DND-41 (cell line): ENCODE data around the gene LRFN4.

ENCODE experiments used
- ATAC-seq: fragments of 200-7000 bp; cut with Tn5 transposase; 3 replicates; pipeline ENCODE4 v1.9.1; 2021; ENCODE audit warnings: low read depth; ENCODE audit not compliant: insufficient read depth
- DNase-seq: peaks from one replicate; pipeline ENCODE4 v3.0.0-alpha.2; 2020
- H2AFZ ChIP-seq: 2 replicates; pipeline ENCODE4 v1.6.0; 2012; ENCODE audit warnings: low read depth, low read length
- H3K27ac ChIP-seq: 2 replicates; pipeline ENCODE4 v1.5.1; 2012; ENCODE audit warnings: low read length, inconsistent platforms
- H3K27me3 ChIP-seq: fragments of 200-600 bp; sonication (generic); 2 replicates; pipeline ENCODE4 v1.6.0; 2012; ENCODE audit warnings: low read length, mild to moderate bottlenecking, inconsistent platforms; ENCODE audit not compliant: insufficient read depth, poor library complexity
- H3K36me3 ChIP-seq: 2 replicates; pipeline ENCODE4 v1.5.1; 2012; ENCODE audit warnings: low read length, inconsistent platforms; ENCODE audit not compliant: insufficient read depth
- H3K4me1 ChIP-seq: 2 replicates; pipeline ENCODE4 v1.5.1; 2012; ENCODE audit warnings: mild to moderate bottlenecking, low read length; ENCODE audit not compliant: insufficient read depth
- H3K4me2 ChIP-seq: 2 replicates; pipeline ENCODE4 v1.6.0; 2012; ENCODE audit warnings: mild to moderate bottlenecking, moderate library complexity, low read length, inconsistent platforms; ENCODE audit not compliant: insufficient read depth
- H3K4me3 ChIP-seq, 2 experiments: fragments of 200-600 bp in 1 of 2; shearing (Covaris generic) in 1 of 2; 2 replicates each; pipeline ENCODE4 v1.5.1; 2012 to 2016; ENCODE audit warnings: inconsistent platforms in 2 of 2, low read length in 2 of 2, mild to moderate bottlenecking in 2 of 2, low read depth in 1 of 2, moderate library complexity in 1 of 2
- H3K79me2 ChIP-seq: 2 replicates; pipeline ENCODE4 v1.6.0; 2012; ENCODE audit warnings: low read length, inconsistent platforms; ENCODE audit not compliant: insufficient read depth
- H3K9ac ChIP-seq: 2 replicates; pipeline ENCODE4 v1.6.0; 2012; ENCODE audit warnings: low read depth, mild to moderate bottlenecking, inconsistent platforms, low read length, moderate library complexity
- H3K9me3 ChIP-seq: 2 replicates; pipeline ENCODE4 v1.5.1; 2012; ENCODE audit warnings: low read length, moderate library complexity, mild to moderate bottlenecking, inconsistent platforms; ENCODE audit not compliant: insufficient read depth, severe bottlenecking
- H4K20me1 ChIP-seq: 2 replicates; pipeline ENCODE4 v1.6.0; 2012; ENCODE audit warnings: low read length; ENCODE audit not compliant: insufficient read depth
- EZH2 ChIP-seq: IDR thresholded peaks from 3 replicates; pipeline ENCODE4 v1.6.1; 2012; ENCODE audit warnings: borderline replicate concordance, low read depth, mild to moderate bottlenecking, moderate library complexity, low read length, inconsistent platforms; ENCODE audit not compliant: severe bottlenecking
- TF ChIP-seq, protein P1 (sequence below): IDR thresholded peaks from 2 replicates; pipeline ENCODE4 v1.5.1; 2012; ENCODE audit warnings: borderline replicate concordance, low read length, moderate library complexity, mild to moderate bottlenecking; ENCODE audit not compliant: poor library complexity, severe bottlenecking; ENCODE audit errors: extremely low read depth

LRFN4 gene

DNA sequence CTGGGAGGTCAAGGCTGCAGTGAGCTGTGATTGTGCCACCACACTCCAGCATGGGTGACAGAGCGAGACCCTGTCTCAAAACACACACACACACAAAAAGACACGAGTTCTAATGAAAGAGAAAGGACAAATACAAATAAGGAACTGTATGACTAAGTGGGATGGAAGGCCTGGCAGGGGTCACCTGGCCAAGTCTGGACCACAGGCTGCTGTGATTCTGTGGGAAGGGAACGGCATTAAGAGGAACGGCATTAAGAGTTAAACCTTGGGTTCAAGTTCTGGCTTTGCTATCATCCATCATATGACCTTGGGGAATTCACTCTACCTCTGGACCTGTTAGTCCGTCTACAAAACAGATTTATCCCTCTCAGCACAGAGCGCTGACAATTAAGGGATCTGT lies 47.7 kb downstream of the LRFN4 start:
- no peak overlapping the region for H3K4me3 ChIP-seq
- no peaks in the 10 kb centered on the region for H3K27me3 ChIP-seq
- H3K79me2 ChIP-seq, result no peaks in the 10 kb centered on the region
- no peak overlapping the region for H2AFZ ChIP-seq
- ATAC-seq, result no peak
- no peak for DNase-seq
- H4K20me1 ChIP-seq, result no peaks in the 10 kb centered on the region
- no peaks in the 10 kb centered on the region for H3K36me3 ChIP-seq
- no peak overlapping the region for H3K4me2 ChIP-seq
- no peak for TF ChIP-seq EZH2
- TF ChIP-seq, protein P1, sequence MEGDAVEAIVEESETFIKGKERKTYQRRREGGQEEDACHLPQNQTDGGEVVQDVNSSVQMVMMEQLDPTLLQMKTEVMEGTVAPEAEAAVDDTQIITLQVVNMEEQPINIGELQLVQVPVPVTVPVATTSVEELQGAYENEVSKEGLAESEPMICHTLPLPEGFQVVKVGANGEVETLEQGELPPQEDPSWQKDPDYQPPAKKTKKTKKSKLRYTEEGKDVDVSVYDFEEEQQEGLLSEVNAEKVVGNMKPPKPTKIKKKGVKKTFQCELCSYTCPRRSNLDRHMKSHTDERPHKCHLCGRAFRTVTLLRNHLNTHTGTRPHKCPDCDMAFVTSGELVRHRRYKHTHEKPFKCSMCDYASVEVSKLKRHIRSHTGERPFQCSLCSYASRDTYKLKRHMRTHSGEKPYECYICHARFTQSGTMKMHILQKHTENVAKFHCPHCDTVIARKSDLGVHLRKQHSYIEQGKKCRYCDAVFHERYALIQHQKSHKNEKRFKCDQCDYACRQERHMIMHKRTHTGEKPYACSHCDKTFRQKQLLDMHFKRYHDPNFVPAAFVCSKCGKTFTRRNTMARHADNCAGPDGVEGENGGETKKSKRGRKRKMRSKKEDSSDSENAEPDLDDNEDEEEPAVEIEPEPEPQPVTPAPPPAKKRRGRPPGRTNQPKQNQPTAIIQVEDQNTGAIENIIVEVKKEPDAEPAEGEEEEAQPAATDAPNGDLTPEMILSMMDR, result no peak
- no peaks in the 10 kb centered on the region for H3K4me1 ChIP-seq
- no peaks in the 10 kb centered on the region for H3K9me3 ChIP-seq
- no peak overlapping the region for H3K9ac ChIP-seq
- H3K27ac ChIP-seq, result no peak overlapping the region

- no peaks in the 10 kb centered on the region for H4K20me1 ChIP-seq
- H3K27me3 ChIP-seq, result no peaks in the 10 kb centered on the region
- no peak for TF ChIP-seq EZH2
- TF ChIP-seq, protein P1, result no peak
- no peak overlapping the region for H2AFZ ChIP-seq
- H3K4me3 ChIP-seq, result no peak overlapping the region
- no peaks in the 10 kb centered on the region for H3K9me3 ChIP-seq
- no peak for DNase-seq
- no peaks in the 10 kb centered on the region for H3K4me1 ChIP-seq
- no peak overlapping the region for H3K27ac ChIP-seq
- no peak overlapping the region for H3K9ac ChIP-seq
- no peak overlapping the region for H3K4me2 ChIP-seq
- no peak for ATAC-seq
- H3K36me3 ChIP-seq, result no peaks in the 10 kb centered on the region
- no peaks in the 10 kb centered on the region for H3K79me2 ChIP-seq
Observed at GRCh38 chr11:66904981-66905521, 48.2 kb downstream of the LRFN4 start.

- DNase-seq (no peak), ATAC-seq (no peak)
- Histone ChIP-seq H3K9me3 (no peaks in the 10 kb centered on the region), H3K4me1 (no peaks in the 10 kb centered on the region), H3K27ac (no peak overlapping the region), H3K9ac (no peak overlapping the region), H2AFZ (no peak overlapping the region), H3K79me2 (no peaks in the 10 kb centered on the region), H3K36me3 (no peaks in the 10 kb centered on the region), H3K4me3 (no peak overlapping the region), H4K20me1 (0 out of 2 replicates have a peak, but pooled peaks cover under 1% of the 10 kb centered on the region), H3K27me3 (no peaks in the 10 kb centered on the region), H3K4me2 (no peak overlapping the region)
- TF ChIP-seq, protein P1, result no peak
- TF ChIP-seq EZH2, result no peak
Observed at GRCh38 chr11:66905631-66906030, 48.8 kb downstream of the LRFN4 start.

- no peaks in the 10 kb centered on the region for H3K79me2 ChIP-seq
- H3K9ac ChIP-seq, result no peak overlapping the region
- no peak overlapping the region for H3K4me3 ChIP-seq
- no peak overlapping the region for H3K4me2 ChIP-seq
- no peak overlapping the region for H3K27ac ChIP-seq
- H3K4me1 ChIP-seq, result no peaks in the 10 kb centered on the region
- H3K27me3 ChIP-seq, result no peaks in the 10 kb centered on the region
- H3K9me3 ChIP-seq, result no peaks in the 10 kb centered on the region
- DNase-seq (no peak), ATAC-seq (no peak)
- H3K36me3 ChIP-seq, result no peaks in the 10 kb centered on the region
- H2AFZ ChIP-seq, result no peak overlapping the region
- no peak for TF ChIP-seq EZH2
- TF ChIP-seq, protein P1, result no peak
- H4K20me1 ChIP-seq, result 0 out of 2 replicates have a peak, but pooled peaks cover 4% of the 10 kb centered on the region
Observed at GRCh38 chr11:66906061-66906733, 49.3 kb downstream of the LRFN4 start.
